ENCODE data around the gene ZNF827. TPM values are rescaled to one million over a fixed set of nuclear protein-coding genes. Genes with fewer than 3 reads are reported as not detected.

Gene ZNF827
- total and polyA plus RNA-seq, 2 experiments from 2014 or later: 20.3 to 33.1 TPM

GRCh38 chr4:145895056-145895455 lies 43.6 kb downstream of the ZNF827 start (continued):
- TF ChIP-seq REST (IDR thresholded peaks at IDR 0.05; ENCODE audit: unreplicated experiment): no peak
- TF ChIP-seq CTCF (conservative IDR thresholded peaks at IDR 0.05; ENCODE audit: low read depth in 2 of 2): no peak
- no peak for TF ChIP-seq JUNB (IDR thresholded peaks at IDR 0.05; ENCODE audit: unreplicated experiment)
- TF ChIP-seq ETS1 (IDR thresholded peaks at IDR 0.05): no peak
- no peak for TF ChIP-seq STAT1 (IDR thresholded peaks at IDR 0.05; ENCODE audit: unreplicated experiment)
- TF ChIP-seq EZH2 (IDR thresholded peaks at IDR 0.05; ENCODE audit: low read depth, unreplicated experiment): no peak
- TF ChIP-seq CREB1 (CRISPR knock-in tag; IDR thresholded peaks at IDR 0.05; ENCODE audit: low read depth): no peak
- TF ChIP-seq NANOG (IDR thresholded peaks at IDR 0.05; ENCODE audit: borderline replicate concordance): no peak
- TF ChIP-seq ZNF331 (CRISPR knock-in tag; IDR thresholded peaks at IDR 0.05; ENCODE audit: low read depth): no peak
- no peak for TF ChIP-seq EZH2phosphoT487 (IDR thresholded peaks at IDR 0.05; ENCODE audit: unreplicated experiment)
- no peak for TF ChIP-seq POLR2AphosphoS5 (IDR thresholded peaks at IDR 0.05; ENCODE audit: low read depth)

GRCh38 chr4:145891958-145892357 lies 46.7 kb downstream of the ZNF827 start:
- Histone ChIP-seq H3K27ac (ENCODE audit: low read depth) (no peak overlapping the region), H3F3A (replicated peaks; ENCODE audit: low read depth) (peaks cover 3% of the 10 kb centered on the region), H3K9me2 (ENCODE audit: insufficient read depth) (no peaks in the 10 kb centered on the region), H2AFZ (no peak overlapping the region), H3K4me3 (no peak overlapping the region), H3K4me2 (no peak overlapping the region), H3K4me1 (ENCODE audit: insufficient read depth) (peaks cover 71% of the 10 kb centered on the region), H3K79me2 (replicated peaks; ENCODE audit: insufficient read depth) (peaks cover 63% of the 10 kb centered on the region), H4K20me1 (replicated peaks; ENCODE audit: insufficient read depth) (no peaks in the 10 kb centered on the region), H3K27me3 (ENCODE audit: insufficient read depth) (no peaks in the 10 kb centered on the region), H3K36me3 (ENCODE audit: insufficient read depth) (no peaks in the 10 kb centered on the region)
- DNase-seq (ENCODE audit: low spot score): peak; percentile 62
- Mint-ChIP-seq H3K36me3 (ENCODE audit: low read depth) (peaks cover 37% of the 10 kb centered on the region), H3K27ac (peak overlapping the region; percentile 34; the same call in 1 of the 2 replicates), H3K4me1 (peaks cover 74% of the 10 kb centered on the region), H3K9me3 (no peaks in the 10 kb centered on the region), H3K27me3 (ENCODE audit: insufficient read depth, low read depth, poor library complexity) (no peaks in the 10 kb centered on the region), H3K4me3 (no peak overlapping the region)
- peak; percentile 72 for ATAC-seq
- no peak for TF ChIP-seq STAT1 (IDR thresholded peaks at IDR 0.05; ENCODE audit: unreplicated experiment)
- no peak for TF ChIP-seq JUNB (IDR thresholded peaks at IDR 0.05; ENCODE audit: unreplicated experiment)
- TF ChIP-seq ETS1 (IDR thresholded peaks at IDR 0.05): no peak
- TF ChIP-seq CTCF (conservative IDR thresholded peaks at IDR 0.05; ENCODE audit: low read depth in 2 of 2): peak; percentile 62 to 78

Data from GM23338 (cell line).